NCI-H2081 (cell line): ENCODE results near the gene VAMP7.
"Not testable (repeated sequence)": the region's sequence is repeated elsewhere in the genome, so short reads cannot be mapped to it uniquely, and the experiment has no call there.

Experiments
- DNase-seq, 2 experiments: peaks; one replicate each; lab custom pipeline; 2025; lab: John Stamatoyannopoulos, UW

VAMP7 gene

DNA sequence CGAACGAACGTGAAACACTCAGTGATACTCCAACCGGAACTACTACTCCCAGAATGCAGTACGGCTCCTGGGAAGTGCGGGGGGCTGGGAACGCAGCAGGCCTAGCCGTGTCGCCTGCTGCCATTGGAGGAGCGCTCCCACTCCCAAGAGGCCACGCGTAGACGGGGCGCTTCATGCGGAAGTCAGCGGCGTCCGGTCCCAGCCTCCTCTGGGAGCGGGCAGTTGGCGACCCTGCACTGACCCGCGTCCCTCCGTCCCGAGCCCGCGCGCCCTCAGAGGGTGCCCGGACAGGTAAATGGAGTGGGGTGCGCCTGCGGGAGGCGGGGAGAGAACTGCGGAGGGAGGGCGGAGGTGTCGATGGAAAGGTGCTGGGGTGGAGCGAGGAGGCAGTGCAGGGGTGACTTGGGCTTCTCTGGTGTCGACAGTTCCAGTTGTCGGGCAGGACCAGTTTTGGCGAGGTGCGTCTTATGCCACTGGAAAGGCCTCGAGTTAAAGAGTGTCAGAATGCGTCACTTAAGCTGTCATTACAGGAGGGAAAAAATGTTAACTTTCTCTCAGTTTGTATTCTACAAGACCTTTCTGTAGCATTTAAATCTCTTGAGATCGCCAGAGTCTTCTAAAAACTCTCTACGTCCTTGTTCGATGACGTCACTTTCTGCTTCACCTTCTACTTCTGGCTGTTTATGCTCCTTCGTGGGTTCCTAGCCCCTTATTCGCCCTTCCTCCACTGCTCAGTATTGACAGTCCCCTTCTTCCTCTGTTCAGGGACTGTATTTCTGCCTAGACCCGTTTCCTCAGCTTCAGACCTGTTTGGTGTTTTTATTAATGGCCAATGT, at the start of gene VAMP7:
Gene VAMP7, plus strand, starts transcription at position 188 of the 836 bp plus-strand sequence. CDS start 8,122 bp downstream, outside the sequence.
- DNase-seq = peak; percentile 86 to 91

GRCh38 chrX:155841232-155841631, 39.9 kb upstream of the VAMP7 start:
- no peak for DNase-seq

- not testable (repeated sequence) for DNase-seq
Measured at GRCh38 chrX:155851786-155852185, 29.4 kb upstream of the VAMP7 start.

DNA sequence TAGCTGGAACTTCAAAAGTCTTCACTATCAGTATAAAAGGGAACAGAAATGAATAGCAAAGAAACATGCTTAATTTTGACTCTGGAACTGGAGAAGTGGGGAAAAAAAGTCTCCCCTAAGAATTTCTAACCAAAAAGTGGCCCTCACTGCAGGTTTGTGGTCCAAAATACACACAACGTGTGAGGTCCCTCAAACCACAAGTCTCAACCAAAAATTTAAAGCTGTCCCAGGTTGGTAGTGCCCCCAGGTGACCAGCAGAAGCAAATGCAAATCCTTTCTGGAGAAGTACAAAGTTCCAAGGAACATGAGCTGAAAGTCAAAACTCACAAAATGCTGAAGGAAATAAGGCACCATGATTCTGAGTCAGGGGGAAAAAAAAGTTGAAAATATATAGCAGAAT, 23.6 kb upstream of the VAMP7 start:
- peak in 1 of 2 experiments; percentile 8 for DNase-seq

DNA sequence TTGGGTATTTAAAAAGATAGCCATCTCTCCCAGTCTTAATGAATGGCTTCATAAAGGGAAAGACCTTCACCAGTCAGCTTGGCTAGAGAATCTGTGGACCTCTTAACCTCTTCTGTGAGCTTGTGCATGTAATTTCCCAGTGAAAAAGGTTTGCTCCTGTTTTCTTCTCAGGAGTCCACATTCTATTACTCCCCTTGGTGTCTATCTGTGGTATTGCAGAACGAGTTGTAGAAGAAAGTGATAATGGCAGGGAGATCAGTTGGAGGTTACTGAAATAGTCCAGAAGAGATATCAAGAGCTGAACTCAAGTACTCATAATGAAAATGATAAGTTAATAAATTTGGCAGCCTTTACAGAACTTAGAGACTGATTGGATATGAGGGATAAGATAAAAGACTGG, 16.5 kb upstream of the VAMP7 start:
- DNase-seq = no peak

- DNase-seq = no peak
Measured at GRCh38 chrX:155865193-155865592, 16.0 kb upstream of the VAMP7 start.

- no peak for DNase-seq
Measured at GRCh38 chrX:155867821-155868220, 13.3 kb upstream of the VAMP7 start.

DNA sequence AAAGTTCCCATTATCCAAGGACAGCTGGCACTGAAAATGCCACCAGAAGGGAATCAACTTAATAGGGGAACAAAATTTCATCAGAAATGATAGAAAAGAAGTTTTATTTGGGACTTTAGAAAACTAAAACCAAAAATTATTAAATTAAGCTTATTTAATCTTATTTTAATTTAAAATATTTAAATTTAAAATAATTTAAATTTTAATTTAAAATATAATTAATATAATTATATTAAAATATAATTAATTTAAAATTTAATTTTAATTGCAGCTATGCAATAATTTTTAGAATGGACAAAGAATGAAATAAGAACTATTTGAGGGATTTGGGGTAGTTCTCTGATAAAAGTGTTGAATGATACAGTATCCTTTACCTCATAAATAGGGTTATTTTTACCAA, 10.2 kb upstream of the VAMP7 start:
- DNase-seq = no peak

GRCh38 chrX:155871934-155872333, 9.2 kb upstream of the VAMP7 start:
- DNase-seq = peak; percentile 61 to 85

DNA sequence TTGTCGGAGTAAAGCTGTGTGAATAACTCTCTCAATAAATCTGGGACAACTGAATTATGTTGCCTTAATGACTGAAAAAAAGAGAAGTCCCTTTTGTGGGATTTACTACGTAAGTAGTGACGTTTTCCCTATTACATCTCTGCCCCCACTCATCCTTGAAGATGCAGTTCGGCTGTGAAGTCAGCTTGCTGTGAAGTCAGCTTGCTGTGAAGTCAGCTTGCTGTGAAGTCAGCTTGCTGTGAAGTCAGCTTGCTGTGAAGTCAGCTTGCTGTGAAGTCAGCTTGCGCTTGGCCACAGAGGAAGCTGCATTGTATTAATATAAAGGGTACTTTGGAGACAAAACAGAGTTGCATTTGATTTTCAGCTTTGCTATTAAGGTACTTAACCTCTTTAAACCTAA, 8.0 kb upstream of the VAMP7 start:
- no peak for DNase-seq

DNA sequence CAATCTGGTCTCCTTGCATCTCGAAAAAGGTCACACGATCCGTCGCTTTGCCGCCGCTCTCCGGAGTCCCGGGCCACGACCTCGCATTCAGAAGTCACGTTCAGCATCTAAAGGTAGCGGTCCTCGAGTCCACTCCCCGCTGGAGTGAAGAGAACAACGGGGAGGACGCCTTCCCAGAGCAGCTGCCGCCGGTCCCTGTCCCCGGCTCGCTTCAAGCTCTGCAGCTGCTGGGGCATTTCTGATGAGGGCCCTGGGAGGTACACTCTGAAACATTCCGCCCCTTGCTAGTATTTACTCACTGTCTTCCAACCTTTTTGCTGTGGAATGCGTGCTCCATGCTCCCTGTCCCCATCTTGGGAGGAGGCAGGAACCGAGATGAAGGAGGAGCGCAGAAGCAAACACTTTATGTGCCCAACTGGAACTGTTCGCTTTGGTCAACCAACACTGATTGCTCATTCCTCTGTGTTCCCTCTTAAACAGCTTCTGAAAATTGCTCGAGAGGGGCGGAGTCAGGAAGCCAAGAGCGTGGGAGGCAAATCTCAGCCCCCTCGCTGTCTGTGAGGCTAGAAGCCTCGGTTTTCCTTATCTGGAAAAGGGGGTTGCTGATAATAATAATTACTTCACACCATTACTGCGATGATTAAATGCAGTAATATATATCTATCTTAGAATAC, 6.4 kb upstream of the VAMP7 start:
- no peak for DNase-seq

GRCh38 chrX:155876704-155877103, 4.4 kb upstream of the VAMP7 start:
- DNase-seq = no peak

DNA sequence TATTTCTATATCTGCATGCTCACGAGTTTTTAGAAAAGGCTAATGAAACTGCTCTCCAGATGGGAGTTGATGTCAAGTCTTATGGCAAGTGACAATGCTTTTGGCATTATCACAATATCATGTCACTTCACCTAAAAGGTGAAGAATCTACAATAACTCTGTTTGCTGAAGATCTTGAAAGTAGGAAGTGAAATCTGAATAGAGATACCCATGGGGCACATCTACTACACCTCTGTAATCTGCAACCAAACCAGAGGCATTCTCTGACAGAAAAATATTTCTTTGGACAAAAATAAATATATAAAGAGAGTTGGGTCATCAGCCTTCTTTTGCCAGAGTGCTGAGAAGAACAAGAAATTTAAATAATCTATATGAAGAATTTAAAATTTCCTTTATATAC, 3.9 kb upstream of the VAMP7 start:
- DNase-seq = no peak

DNA sequence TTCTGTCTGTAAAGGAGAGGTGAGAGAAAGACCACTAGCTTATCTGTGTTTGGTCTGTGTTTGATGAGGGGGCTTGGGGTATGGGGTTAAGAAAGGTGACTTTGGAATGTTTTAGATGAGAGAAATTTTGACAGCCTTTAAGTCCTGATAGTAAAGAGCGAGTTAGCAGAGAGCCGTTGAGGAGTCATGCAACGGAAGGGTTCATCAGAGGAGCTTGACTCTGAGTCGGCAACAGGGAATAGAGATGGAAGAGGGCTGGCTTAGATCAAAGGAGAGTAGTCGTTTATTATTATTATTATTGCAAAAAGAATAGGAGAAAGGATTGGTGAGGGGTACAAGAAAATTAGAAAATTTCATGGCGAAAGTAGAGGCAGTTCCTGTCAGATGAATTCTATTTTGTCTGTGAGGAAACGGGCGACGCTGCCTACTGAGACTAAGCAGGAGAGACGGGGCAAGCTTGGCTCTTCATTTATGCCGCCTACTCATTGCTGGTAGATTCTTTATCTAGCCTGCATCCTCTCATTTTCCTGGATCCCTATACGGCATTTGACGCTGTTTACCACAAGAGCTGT, 473 bp upstream of the VAMP7 start:
- DNase-seq = no peak

DNA sequence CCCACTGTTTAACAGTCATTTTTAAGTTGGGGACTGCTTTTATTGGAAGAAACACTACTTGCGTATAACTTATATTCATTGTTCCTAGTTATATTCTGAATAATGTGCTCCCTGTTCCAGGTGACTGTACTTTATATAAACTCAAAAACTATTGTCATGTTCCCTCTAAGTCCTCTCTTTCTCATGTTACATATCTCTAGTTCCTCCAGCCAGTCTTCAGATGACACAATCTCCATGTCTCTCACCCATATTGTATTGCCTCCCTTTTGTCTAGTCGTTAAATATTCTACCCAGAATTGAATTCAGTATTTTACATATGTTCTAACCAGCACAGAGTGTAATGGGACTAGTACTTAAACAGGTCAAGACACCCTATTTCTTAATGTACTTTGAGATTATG, 5.3 kb downstream of the VAMP7 start:
- no peak for DNase-seq

- DNase-seq = no peak
Measured at GRCh38 chrX:155888139-155888538, 7.0 kb downstream of the VAMP7 start.

DNA sequence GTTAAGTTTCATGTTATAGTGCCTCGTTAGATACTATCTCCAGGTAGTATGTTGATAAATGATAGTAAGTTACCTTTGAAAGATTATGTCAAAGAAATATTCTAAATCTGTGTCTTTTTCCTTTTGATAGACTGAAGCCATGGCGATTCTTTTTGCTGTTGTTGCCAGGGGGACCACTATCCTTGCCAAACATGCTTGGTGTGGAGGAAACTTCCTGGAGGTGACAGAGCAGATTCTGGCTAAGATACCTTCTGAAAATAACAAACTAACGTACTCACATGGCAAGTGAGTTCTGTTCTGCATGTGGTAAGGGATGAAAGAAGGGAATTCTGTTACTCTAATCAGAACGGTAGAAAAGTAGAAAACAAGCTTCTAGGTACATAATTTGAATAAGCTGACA, 8.2 kb downstream of the VAMP7 start:
- DNase-seq = no peak

GRCh38 chrX:155891446-155892210, 10.5 kb downstream of the VAMP7 start:
- DNase-seq = no peak

DNA sequence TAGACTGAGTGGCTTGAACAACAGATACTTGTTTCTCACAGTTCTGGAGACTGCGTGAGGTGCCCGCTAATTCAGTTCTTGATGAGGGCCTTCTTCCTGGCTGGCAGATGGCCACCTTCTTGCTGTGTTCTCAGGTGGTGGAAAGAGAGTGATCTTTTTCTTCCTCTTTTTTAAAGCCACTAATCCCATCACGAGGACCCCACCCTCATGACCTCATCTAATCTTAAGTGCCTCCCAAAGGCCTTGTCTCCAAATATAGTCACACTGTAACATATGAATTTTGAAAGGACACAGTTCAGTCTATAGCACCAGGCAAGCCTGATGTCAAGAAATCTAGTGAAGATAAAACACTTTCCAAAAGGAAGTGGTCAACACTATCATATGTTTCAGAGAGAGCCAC, 12.4 kb downstream of the VAMP7 start:
- no peak for DNase-seq

- DNase-seq = no peak
Measured at GRCh38 chrX:155896512-155896911, 15.4 kb downstream of the VAMP7 start.

GRCh38 chrX:155899366-155899765, 18.2 kb downstream of the VAMP7 start:
- no peak for DNase-seq

DNA sequence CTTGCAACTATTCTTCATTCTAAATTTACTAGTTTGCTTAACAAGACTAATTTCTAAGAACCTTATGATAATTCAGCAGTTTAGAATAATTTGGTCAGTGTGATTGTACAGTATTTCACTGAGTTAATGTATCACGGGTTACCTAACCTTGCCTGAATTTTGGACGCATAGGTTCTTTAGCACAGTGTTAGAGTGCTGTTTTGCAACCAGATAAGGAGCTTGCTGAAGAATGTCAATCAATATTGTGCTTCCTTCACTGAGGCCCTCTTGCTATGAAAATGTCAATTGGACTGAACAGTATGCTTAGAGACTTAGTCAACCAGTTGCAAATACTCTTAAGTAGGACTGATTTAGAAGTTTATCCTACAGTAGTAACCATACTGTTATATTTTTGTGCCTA, 19.6 kb downstream of the VAMP7 start:
- DNase-seq = no peak
